ENCODE results near the gene PVR. TPM values are rescaled to one million over a fixed set of nuclear protein-coding genes. Genes with fewer than 3 reads are reported as not detected.

The PVR gene
- total RNA-seq, 1 experiment from 2014 or later, result 47.7 TPM

DNA sequence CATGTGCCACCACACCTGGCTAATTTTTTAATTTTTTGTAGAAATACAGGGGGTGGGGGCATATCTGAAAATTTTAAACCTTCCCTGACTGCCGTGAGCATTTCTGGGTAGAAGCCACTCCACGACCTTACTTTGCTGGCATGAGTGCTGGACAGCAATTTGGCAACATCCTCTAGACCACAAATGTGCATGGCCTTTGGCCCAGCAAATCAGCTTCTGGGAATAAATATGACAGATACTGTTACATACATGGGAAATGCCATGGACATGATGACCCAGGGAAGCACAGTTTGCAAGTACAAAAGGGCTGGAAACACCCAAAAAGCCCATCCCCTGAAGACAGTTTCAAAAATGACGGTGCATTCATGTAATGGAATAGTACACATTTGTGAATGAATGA is 3.2 kb upstream of the PVR start:
- no peaks in the 10 kb centered on the region for H3K27me3 ChIP-seq (ENCODE audit: control insufficient read depth, insufficient read depth, low read length)
- no peaks in the 10 kb centered on the region for H3K4me1 ChIP-seq (ENCODE audit: control insufficient read depth, insufficient read depth, low read length)
- DNase-seq (ENCODE audit: low read depth, low spot score) (no peak), ATAC-seq (no peak)
- POLR2A ChIA-PET, result no interaction called here
- in situ Hi-C loops (cut with HindIII; ENCODE audit: low pct_unique_long_range_greater_than_20kb, low sequenced_read_pairs), result no loop called here
- H3K36me3 ChIP-seq (ENCODE audit: control insufficient read depth, insufficient read depth, low read length), result peaks cover 2% of the 10 kb centered on the region; the same call in 1 of the 2 replicates
- no peak for TF ChIP-seq POLR2AphosphoS5 (IDR thresholded peaks at IDR 0.05; ENCODE audit: low read depth, low read length)
- TF ChIP-seq TCF7L2 (IDR thresholded peaks at IDR 0.05; ENCODE audit: low read depth, low read length), result no peak
- TF ChIP-seq SIN3A (IDR thresholded peaks at IDR 0.05; ENCODE audit: borderline replicate concordance, insufficient read depth, low read depth, low read length), result no peak
- TF ChIP-seq CTCF (IDR thresholded peaks at IDR 0.05), result no peak
- no peak for TF ChIP-seq REST (IDR thresholded peaks at IDR 0.05; ENCODE audit: insufficient read depth in 1 of 2, low read depth in 2 of 2, low read length in 1 of 2)
- no peak overlapping the region for H3K4me3 ChIP-seq (ENCODE audit: low read depth in 2 of 2, low read length in 2 of 2)
- H3K9me3 ChIP-seq (ENCODE audit: control insufficient read depth, insufficient read depth, low read depth, low read length), result no peaks in the 10 kb centered on the region
- CTCF ChIA-PET, result no interaction called here
- no peak overlapping the region for H3K27ac ChIP-seq (ENCODE audit: low read length)
- BruUV-seq (replicated peaks), result no TSS peak
- intact Hi-C loops (cut with micrococcal nuclease; ENCODE audit: unreplicated experiment), result no loop called here

- Histone ChIP-seq H3K4me1 (ENCODE audit: control insufficient read depth, insufficient read depth, low read length) (no peaks in the 10 kb centered on the region), H3K9me3 (ENCODE audit: control insufficient read depth, insufficient read depth, low read depth, low read length) (no peaks in the 10 kb centered on the region), H3K36me3 (ENCODE audit: control insufficient read depth, insufficient read depth, low read length) (peaks cover 2% of the 10 kb centered on the region; the same call in 1 of the 2 replicates), H3K4me3 (ENCODE audit: low read depth in 2 of 2, low read length in 2 of 2) (no peak overlapping the region), H3K27me3 (ENCODE audit: control insufficient read depth, insufficient read depth, low read length) (no peaks in the 10 kb centered on the region), H3K27ac (ENCODE audit: low read length) (no peak overlapping the region)
- ChIA-PET POLR2A (no interaction called here), CTCF (no interaction called here)
- no peak for DNase-seq (ENCODE audit: low read depth, low spot score)
- TF ChIP-seq POLR2AphosphoS5 (IDR thresholded peaks at IDR 0.05; ENCODE audit: low read depth, low read length), result no peak
- no peak for TF ChIP-seq CTCF (IDR thresholded peaks at IDR 0.05)
- TF ChIP-seq TCF7L2 (IDR thresholded peaks at IDR 0.05; ENCODE audit: low read depth, low read length), result no peak
- in situ Hi-C loops (cut with HindIII; ENCODE audit: low pct_unique_long_range_greater_than_20kb, low sequenced_read_pairs) (no loop called here), intact Hi-C loops (cut with micrococcal nuclease; ENCODE audit: unreplicated experiment) (no loop called here)
- no peak for ATAC-seq
- BruUV-seq (replicated peaks), result no TSS peak
Measured at GRCh38 chr19:44641501-44642265, 2.0 kb upstream of the PVR start.

Measured in Panc1 (cell line).